ENCODE data around the gene LY6G6F. TPM values are rescaled to one million over a fixed set of nuclear protein-coding genes. Genes with fewer than 3 reads are reported as not detected.

The LY6G6F gene
- total and polyA plus RNA-seq, 2 of the 13 experiments (the other 11 are each of a cell fraction or from before 2014, with no cell fraction given), result not detected

GRCh38 chr6:31661262-31662123 lies 45.2 kb upstream of the LY6G6F start (continued):
- TF ChIP-seq ETS1 (CRISPR knock-in tag; IDR thresholded peaks at IDR 0.05) (no peak), PAF1 (CRISPR knock-in tag; IDR thresholded peaks at IDR 0.05) (peak; percentile 83), MED8 (CRISPR knock-in tag; IDR thresholded peaks at IDR 0.05; ENCODE audit: insufficient replicate concordance) (no peak), CHD4 (IDR thresholded peaks at IDR 0.05; ENCODE audit: borderline replicate concordance, low read length) (no peak), TFDP1 (CRISPR knock-in tag; IDR thresholded peaks at IDR 0.05; ENCODE audit: borderline replicate concordance) (no peak), AGO1 (IDR thresholded peaks at IDR 0.05; ENCODE audit: low read depth, low read length, poor library complexity, severe bottlenecking) (peak; percentile 19), ZNF709 (CRISPR knock-in tag; IDR thresholded peaks at IDR 0.05) (peak; percentile 10; the same call in 1 of the 2 replicates), DNMT3B (CRISPR knock-in tag; conservative IDR thresholded peaks at IDR 0.05) (no peak), ZFYVE20 (CRISPR knock-in tag; IDR thresholded peaks at IDR 0.05; ENCODE audit: borderline replicate concordance, low read depth) (no peak), ZKSCAN1 (IDR thresholded peaks at IDR 0.05; ENCODE audit: low read length) (no peak), KAT7 (CRISPR knock-in tag; IDR thresholded peaks at IDR 0.05; ENCODE audit: borderline replicate concordance) (no peak), ZNF10 (CRISPR knock-in tag; IDR thresholded peaks at IDR 0.05; ENCODE audit: borderline replicate concordance, low read depth) (no peak), ZNF777 (CRISPR knock-in tag; IDR thresholded peaks at IDR 0.05) (no peak; the same call in 1 of the 2 replicates), ZNF235 (CRISPR knock-in tag; IDR thresholded peaks at IDR 0.05; ENCODE audit: borderline replicate concordance) (peak; percentile 53; the same call in 1 of the 2 replicates), DR1 (CRISPR knock-in tag; IDR thresholded peaks at IDR 0.05) (no peak), ZNF292 (CRISPR knock-in tag; IDR thresholded peaks at IDR 0.05; ENCODE audit: borderline replicate concordance, low read depth) (no peak)
- TF ChIP-seq, protein P1, sequence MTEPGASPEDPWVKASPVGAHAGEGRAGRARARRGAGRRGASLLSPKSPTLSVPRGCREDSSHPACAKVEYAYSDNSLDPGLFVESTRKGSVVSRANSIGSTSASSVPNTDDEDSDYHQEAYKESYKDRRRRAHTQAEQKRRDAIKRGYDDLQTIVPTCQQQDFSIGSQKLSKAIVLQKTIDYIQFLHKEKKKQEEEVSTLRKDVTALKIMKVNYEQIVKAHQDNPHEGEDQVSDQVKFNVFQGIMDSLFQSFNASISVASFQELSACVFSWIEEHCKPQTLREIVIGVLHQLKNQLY (CRISPR knock-in tag; IDR thresholded peaks at IDR 0.05), result no peak
- TF ChIP-seq, protein P2, sequence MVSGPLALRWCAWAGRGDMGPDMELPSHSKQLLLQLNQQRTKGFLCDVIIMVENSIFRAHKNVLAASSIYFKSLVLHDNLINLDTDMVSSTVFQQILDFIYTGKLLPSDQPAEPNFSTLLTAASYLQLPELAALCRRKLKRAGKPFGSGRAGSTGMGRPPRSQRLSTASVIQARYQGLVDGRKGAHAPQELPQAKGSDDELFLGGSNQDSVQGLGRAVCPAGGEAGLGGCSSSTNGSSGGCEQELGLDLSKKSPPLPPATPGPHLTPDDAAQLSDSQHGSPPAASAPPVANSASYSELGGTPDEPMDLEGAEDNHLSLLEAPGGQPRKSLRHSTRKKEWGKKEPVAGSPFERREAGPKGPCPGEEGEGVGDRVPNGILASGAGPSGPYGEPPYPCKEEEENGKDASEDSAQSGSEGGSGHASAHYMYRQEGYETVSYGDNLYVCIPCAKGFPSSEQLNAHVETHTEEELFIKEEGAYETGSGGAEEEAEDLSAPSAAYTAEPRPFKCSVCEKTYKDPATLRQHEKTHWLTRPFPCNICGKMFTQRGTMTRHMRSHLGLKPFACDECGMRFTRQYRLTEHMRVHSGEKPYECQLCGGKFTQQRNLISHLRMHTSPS (CRISPR knock-in tag; IDR thresholded peaks at IDR 0.05; ENCODE audit: low read depth), result no peak
- TF ChIP-seq, protein P3, sequence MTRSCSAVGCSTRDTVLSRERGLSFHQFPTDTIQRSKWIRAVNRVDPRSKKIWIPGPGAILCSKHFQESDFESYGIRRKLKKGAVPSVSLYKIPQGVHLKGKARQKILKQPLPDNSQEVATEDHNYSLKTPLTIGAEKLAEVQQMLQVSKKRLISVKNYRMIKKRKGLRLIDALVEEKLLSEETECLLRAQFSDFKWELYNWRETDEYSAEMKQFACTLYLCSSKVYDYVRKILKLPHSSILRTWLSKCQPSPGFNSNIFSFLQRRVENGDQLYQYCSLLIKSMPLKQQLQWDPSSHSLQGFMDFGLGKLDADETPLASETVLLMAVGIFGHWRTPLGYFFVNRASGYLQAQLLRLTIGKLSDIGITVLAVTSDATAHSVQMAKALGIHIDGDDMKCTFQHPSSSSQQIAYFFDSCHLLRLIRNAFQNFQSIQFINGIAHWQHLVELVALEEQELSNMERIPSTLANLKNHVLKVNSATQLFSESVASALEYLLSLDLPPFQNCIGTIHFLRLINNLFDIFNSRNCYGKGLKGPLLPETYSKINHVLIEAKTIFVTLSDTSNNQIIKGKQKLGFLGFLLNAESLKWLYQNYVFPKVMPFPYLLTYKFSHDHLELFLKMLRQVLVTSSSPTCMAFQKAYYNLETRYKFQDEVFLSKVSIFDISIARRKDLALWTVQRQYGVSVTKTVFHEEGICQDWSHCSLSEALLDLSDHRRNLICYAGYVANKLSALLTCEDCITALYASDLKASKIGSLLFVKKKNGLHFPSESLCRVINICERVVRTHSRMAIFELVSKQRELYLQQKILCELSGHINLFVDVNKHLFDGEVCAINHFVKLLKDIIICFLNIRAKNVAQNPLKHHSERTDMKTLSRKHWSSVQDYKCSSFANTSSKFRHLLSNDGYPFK (CRISPR knock-in tag; IDR thresholded peaks at IDR 0.05; ENCODE audit: borderline replicate concordance), result 0 out of 2 replicates have a peak, but pooled peaks have one; percentile 18
